HEK293T (cell line): ENCODE measurements around the gene ITFG1.

ENCODE experiments used
- BHLHE40 ChIP-seq: fragments of 450-650 bp; IDR thresholded peaks from 2 replicates; pipeline ENCODE4 v1.6.1; 2016; ENCODE audit warnings: mild to moderate bottlenecking, moderate library complexity, borderline replicate concordance
- CTBP1 ChIP-seq: fragments of 450-650 bp; IDR thresholded peaks from 2 replicates; pipeline ENCODE4 v1.6.1; 2016; ENCODE audit warnings: borderline replicate concordance
- ELF4 ChIP-seq: fragments of 450-650 bp; IDR thresholded peaks from 2 replicates; pipeline ENCODE4 v1.6.1; 2017; ENCODE audit warnings: antibody characterized with exemption
- FOXA1 ChIP-seq: fragments of 450-650 bp; IDR thresholded peaks from 2 replicates; pipeline ENCODE4 v1.6.1; 2016; ENCODE audit warnings: mild to moderate bottlenecking
- FOXM1 ChIP-seq: fragments of 450-650 bp; IDR thresholded peaks from 2 replicates; pipeline ENCODE4 v1.6.1; 2017; ENCODE audit warnings: mild to moderate bottlenecking, borderline replicate concordance
- HDGF ChIP-seq: fragments of 450-650 bp; IDR thresholded peaks from 2 replicates; pipeline ENCODE4 v1.6.1; 2017; ENCODE audit warnings: antibody characterized with exemption, borderline replicate concordance
- L3MBTL2 ChIP-seq: fragments of 450-650 bp; conservative IDR thresholded peaks from 2 replicates; pipeline ENCODE4 v1.6.1; 2016; ENCODE audit warnings: mild to moderate bottlenecking
- LEF1 ChIP-seq: fragments of 450-650 bp; IDR thresholded peaks from 2 replicates; pipeline ENCODE4 v1.6.1; 2017; ENCODE audit warnings: mild to moderate bottlenecking, borderline replicate concordance
- NFRKB ChIP-seq: fragments of 450-650 bp; IDR thresholded peaks from 2 replicates; pipeline ENCODE4 v1.6.1; 2016; ENCODE audit warnings: mild to moderate bottlenecking, moderate library complexity
- SP1 ChIP-seq: fragments of 450-650 bp; IDR thresholded peaks from 2 replicates; pipeline ENCODE4 v1.6.1; 2017
- SUZ12 ChIP-seq: fragments of 450-650 bp; IDR thresholded peaks from 2 replicates; pipeline ENCODE4 v1.6.1; 2016; ENCODE audit warnings: mild to moderate bottlenecking
- TARDBP ChIP-seq: fragments of 450-650 bp; IDR thresholded peaks from 2 replicates; pipeline ENCODE4 v1.6.1; 2016
- ZNF384 ChIP-seq: fragments of 450-650 bp; IDR thresholded peaks from 2 replicates; pipeline ENCODE4 v1.6.1; 2016
- TF ChIP-seq, protein P1 (sequence below): fragments of 450-650 bp; IDR thresholded peaks from 2 replicates; pipeline ENCODE4 v1.6.1; 2016

DNA sequence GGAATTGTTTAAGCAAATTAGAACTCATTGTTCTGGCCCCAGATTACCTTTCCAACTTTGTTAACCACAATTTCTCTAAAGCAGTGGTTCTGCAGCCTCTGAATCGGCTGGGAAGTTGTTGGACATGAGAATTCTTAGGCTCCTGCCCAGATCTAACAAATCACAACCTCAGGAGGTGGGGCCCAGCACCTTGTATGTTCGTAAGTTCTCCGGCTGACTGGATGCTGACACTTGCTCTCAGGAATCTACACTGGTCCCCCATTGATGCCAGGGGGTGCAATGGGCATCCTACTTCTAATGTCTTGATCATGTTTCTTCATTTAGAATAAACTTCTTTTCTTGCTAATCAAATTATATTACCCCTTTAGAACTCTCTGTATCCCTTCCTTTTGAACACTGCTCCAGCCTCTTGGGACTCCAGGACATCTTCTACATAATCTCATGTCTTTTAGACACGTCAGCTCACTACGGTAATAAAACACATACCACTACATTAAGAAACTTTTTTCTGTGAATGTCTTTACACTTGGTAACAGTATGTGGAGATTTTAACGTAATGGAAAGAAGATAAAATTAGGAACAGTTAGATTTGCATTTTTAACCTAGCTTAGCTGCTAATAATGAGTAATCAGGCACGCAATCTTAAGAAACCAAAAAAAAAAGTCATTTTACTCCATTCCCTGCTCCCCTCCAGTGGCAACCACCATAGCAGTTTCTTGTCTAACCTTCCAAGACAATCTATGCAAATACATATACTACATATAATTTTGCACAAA lies 143.2 kb downstream of the ITFG1 start:
- TF ChIP-seq FOXA1 (no peak), SP1 (no peak), BHLHE40 (no peak), TARDBP (no peak), HDGF (no peak), ELF4 (no peak), SUZ12 (no peak), L3MBTL2 (no peak), LEF1 (no peak), FOXM1 (no peak), CTBP1 (no peak), ZNF384 (no peak), NFRKB (no peak)
- TF ChIP-seq, protein P1, sequence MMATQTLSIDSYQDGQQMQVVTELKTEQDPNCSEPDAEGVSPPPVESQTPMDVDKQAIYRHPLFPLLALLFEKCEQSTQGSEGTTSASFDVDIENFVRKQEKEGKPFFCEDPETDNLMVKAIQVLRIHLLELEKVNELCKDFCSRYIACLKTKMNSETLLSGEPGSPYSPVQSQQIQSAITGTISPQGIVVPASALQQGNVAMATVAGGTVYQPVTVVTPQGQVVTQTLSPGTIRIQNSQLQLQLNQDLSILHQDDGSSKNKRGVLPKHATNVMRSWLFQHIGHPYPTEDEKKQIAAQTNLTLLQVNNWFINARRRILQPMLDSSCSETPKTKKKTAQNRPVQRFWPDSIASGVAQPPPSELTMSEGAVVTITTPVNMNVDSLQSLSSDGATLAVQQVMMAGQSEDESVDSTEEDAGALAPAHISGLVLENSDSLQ = no peak
